Sigmoid colon (tissue), 7 donors: ENCODE measurements around the gene PAGR1. TPM values are rescaled to one million over a fixed set of nuclear protein-coding genes. Genes with fewer than 3 reads are reported as not detected.

Experiments used
- DNase-seq: peaks from one replicate; pipeline ENCODE4 v3.0.0-alpha.2; 2019
- H3K27ac ChIP-seq, 4 donors: fragments of 200-600 bp; sonication (generic); one replicate each; pipeline ENCODE4 v1.5.1; 2016 to 2019; ENCODE audit warnings: mild to moderate bottlenecking in 1 of 4
- H3K27me3 ChIP-seq, 3 donors: fragments of 200-600 bp; sonication (generic); one replicate each; pipeline ENCODE4 v1.5.1; 2019; ENCODE audit warnings: mild to moderate bottlenecking in 1 of 3
- H3K36me3 ChIP-seq, 4 donors: fragments of 200-600 bp; sonication (generic); one replicate each; pipeline ENCODE4 v1.5.1; 2016 to 2019
- H3K4me1 ChIP-seq, 4 donors: fragments of 200-600 bp; sonication (generic); one replicate each; pipeline ENCODE4 v1.5.1; 2017 to 2019
- H3K4me3 ChIP-seq, 4 donors: fragments of 200-600 bp; sonication (generic); one replicate each; pipeline ENCODE4 v1.5.1; 2017 to 2019; ENCODE audit warnings: mild to moderate bottlenecking in 2 of 4, moderate library complexity in 1 of 4
- H3K9me3 ChIP-seq, 4 donors: fragments of 200-600 bp in 3 of 4; sonication (generic) in 3 of 4; one replicate each; pipeline versions ENCODE4 v1.5.1 to v1.6.1; 2013 to 2019
- CTCF ChIP-seq, 4 experiments: fragments of 450-650 bp in 3 of 4; fragments of 200-600 bp in 1 of 4; IDR thresholded peaks; one replicate each; pipeline ENCODE4 v1.5.1; 2016 to 2019; ENCODE audit warnings: antibody characterized with exemption in 4 of 4, mild to moderate bottlenecking in 3 of 4, moderate library complexity in 2 of 4
- EP300 ChIP-seq, 4 donors: sonication (generic); formaldehyde crosslinking; IDR thresholded peaks; one replicate each; pipeline ENCODE4 v1.6.1; 2017; ENCODE audit warnings: antibody characterized with exemption in 4 of 4
- POLR2A ChIP-seq, 2 donors: fragments of 450-650 bp; IDR thresholded peaks; one replicate each; pipeline ENCODE4 v1.6.1; 2016; ENCODE audit warnings: antibody characterized with exemption in 2 of 2, mild to moderate bottlenecking in 2 of 2, moderate library complexity in 2 of 2
- POLR2AphosphoS5 ChIP-seq, 4 donors: sonication (generic); formaldehyde crosslinking; IDR thresholded peaks; one replicate each; pipeline ENCODE4 v1.6.1; 2017; ENCODE audit warnings: antibody characterized with exemption in 4 of 4
- WGBS, 2 donors: extraction: QIAGEN DNeasy Blood & Tissue Kit; methylation state at CpG; one replicate each; pipeline ENCODE4 v1.1.7; 2013; 5-methylcytosine and 5-hydroxymethylcytosine counted together
- intact Hi-C: fragments of 100-400 bp; cut with DNase I; formaldehyde crosslinking; loops from one replicate; pipeline ENCODE4 v1.15.1; 2023
- polyA plus RNA-seq, 3 donors: library from polyadenylated mRNA; stranded (reverse); fragments of 200-250 nt; gene quantifications; one replicate each; pipeline ENCODE4 v1.2.3, GENCODE V29; 2013
- total RNA-seq, 4 donors: library from RNA; depleted of rRNA; stranded (reverse); fragments of >200 nt; gene quantifications; one replicate each; pipeline ENCODE4 v1.1.0, GENCODE V29; 2016
- donor health status: healthy with polysubstance abuse.
- donor health status: Bipolar disorder and iron deficiency.
- donor health status: healthy.

Gene PAGR1
- total and polyA plus RNA-seq, 7 donors, result 18.5 to 36.6 (median 25.9) TPM

- no peaks in the 10 kb centered on the region for H3K27me3 ChIP-seq
- H3K4me3 ChIP-seq, result no peak overlapping the region
- peak overlapping the region in 3 of 4 donors; percentile 14 to 62 (median 39) for H3K27ac ChIP-seq
- no peaks in the 10 kb centered on the region for H3K9me3 ChIP-seq
- whole genome bisulfite sequencing, 2 donors, result 94% methylated on average over 18 of the region's 18 CpGs
- intact Hi-C loops, result loop anchor here (10.0 kb wide), 1 partner anchor 61 kb away; no protein-coding TSS in a partner anchor
- DNase-seq, result no peak
- TF ChIP-seq EP300 (IDR thresholded peaks at IDR 0.05) (no peak), POLR2AphosphoS5 (IDR thresholded peaks at IDR 0.05) (no peak), CTCF (IDR thresholded peaks at IDR 0.05) (no peak), POLR2A (IDR thresholded peaks at IDR 0.05) (no peak)
- peaks cover 0 to 16% (median 1%) of the 10 kb centered on the region in 4 donors for H3K4me1 ChIP-seq
- H3K36me3 ChIP-seq, result peaks cover 18 to 76% (median 45%) of the 10 kb centered on the region in 4 donors
Observed at GRCh38 chr16:29845656-29846055, 29.7 kb downstream of the PAGR1 start.

GRCh38 chr16:29848420-29849297 lies 32.7 kb downstream of the PAGR1 start:
- Histone ChIP-seq H3K27ac (peak overlapping the region in 3 of 4 donors; percentile 9 to 29 (median 23)), H3K4me1 (peaks cover 0 to 16% (median 1%) of the 10 kb centered on the region in 4 donors), H3K36me3 (peaks cover 6 to 48% (median 26%) of the 10 kb centered on the region in 4 donors), H3K9me3 (no peaks in the 10 kb centered on the region), H3K4me3 (no peak overlapping the region), H3K27me3 (no peaks in the 10 kb centered on the region)
- TF ChIP-seq CTCF (IDR thresholded peaks at IDR 0.05), result peak; percentile 72 to 89 (median 83)
- peak in 2 of 4 donors; percentile 22 to 39 for TF ChIP-seq POLR2AphosphoS5 (IDR thresholded peaks at IDR 0.05)
- TF ChIP-seq EP300 (IDR thresholded peaks at IDR 0.05), result no peak
- no peak for TF ChIP-seq POLR2A (IDR thresholded peaks at IDR 0.05)
- intact Hi-C loops, result loop anchor here (2.0 to 10.0 kb wide), 3 partner anchors 28 to 150 kb away; partner anchors contain the start of gene MVP
- 30 to 43% methylated on average over 15 of the region's 15 CpGs for WGBS, 2 donors
- peak; percentile 86 for DNase-seq

GRCh38 chr16:29849505-29849904 lies 33.6 kb downstream of the PAGR1 start:
- WGBS, 2 donors, result 81 to 89% methylated on average over 5 of the region's 5 CpGs
- H3K27me3 ChIP-seq, result no peaks in the 10 kb centered on the region
- DNase-seq, result no peak

GRCh38 chr16:29850998-29851397 lies 35.0 kb downstream of the PAGR1 start:
- Histone ChIP-seq H3K36me3 (peaks cover 6 to 24% (median 19%) of the 10 kb centered on the region in 4 donors), H3K4me3 (no peak overlapping the region), H3K27ac (no peak overlapping the region), H3K4me1 (peaks cover 0 to 16% (median 1%) of the 10 kb centered on the region in 4 donors), H3K9me3 (no peaks in the 10 kb centered on the region), H3K27me3 (no peaks in the 10 kb centered on the region)
- no peak for TF ChIP-seq POLR2AphosphoS5 (IDR thresholded peaks at IDR 0.05)
- TF ChIP-seq CTCF (IDR thresholded peaks at IDR 0.05), result no peak
- TF ChIP-seq POLR2A (IDR thresholded peaks at IDR 0.05), result no peak
- no peak for TF ChIP-seq EP300 (IDR thresholded peaks at IDR 0.05)
- no peak for DNase-seq
- 83 to 89% methylated on average over 3 of the region's 3 CpGs for WGBS, 2 donors
- intact Hi-C loops, result no loop called here

More at GRCh38 chr16:29849505-29849904, 33.6 kb downstream of the PAGR1 start:
- Histone ChIP-seq H3K4me1 (peaks cover 0 to 16% (median 1%) of the 10 kb centered on the region in 4 donors), H3K36me3 (peaks cover 6 to 39% (median 25%) of the 10 kb centered on the region in 4 donors), H3K9me3 (no peaks in the 10 kb centered on the region), H3K4me3 (no peak overlapping the region), H3K27ac (peak overlapping the region in 2 of 4 donors; percentile 9 to 29)
- TF ChIP-seq CTCF (IDR thresholded peaks at IDR 0.05) (no peak), POLR2A (IDR thresholded peaks at IDR 0.05) (no peak), POLR2AphosphoS5 (IDR thresholded peaks at IDR 0.05) (no peak), EP300 (IDR thresholded peaks at IDR 0.05) (no peak)
- intact Hi-C loops, result loop anchor here (2.0 to 10.0 kb wide), 3 partner anchors 29 to 151 kb away; partner anchors contain the start of gene MVP
